Right lobe of liver (tissue), 4 donors: ENCODE results near the gene PRR5L.

Experiments used
- CTCF ChIP-seq, 4 donors: fragments of 200-600 bp in 3 of 4; fragments of 450-650 bp in 1 of 4; IDR thresholded peaks; one replicate each; pipeline versions ENCODE4 v1.5.1 to v1.8.0; 2016 to 2022; ENCODE audit warnings: antibody characterized with exemption in 4 of 4, mild to moderate bottlenecking in 2 of 4
- POLR2A ChIP-seq: fragments of 450-650 bp; IDR thresholded peaks from one replicate; pipeline ENCODE4 v1.6.1; 2017; ENCODE audit warnings: antibody characterized with exemption, mild to moderate bottlenecking
- donor health status: DM: no; HTN: no; CAD: no.
- donor health status: DM: no; HTN: no; CAD: no.
- donor health status: DM: no; HTN: yes; CAD: no.

DNA sequence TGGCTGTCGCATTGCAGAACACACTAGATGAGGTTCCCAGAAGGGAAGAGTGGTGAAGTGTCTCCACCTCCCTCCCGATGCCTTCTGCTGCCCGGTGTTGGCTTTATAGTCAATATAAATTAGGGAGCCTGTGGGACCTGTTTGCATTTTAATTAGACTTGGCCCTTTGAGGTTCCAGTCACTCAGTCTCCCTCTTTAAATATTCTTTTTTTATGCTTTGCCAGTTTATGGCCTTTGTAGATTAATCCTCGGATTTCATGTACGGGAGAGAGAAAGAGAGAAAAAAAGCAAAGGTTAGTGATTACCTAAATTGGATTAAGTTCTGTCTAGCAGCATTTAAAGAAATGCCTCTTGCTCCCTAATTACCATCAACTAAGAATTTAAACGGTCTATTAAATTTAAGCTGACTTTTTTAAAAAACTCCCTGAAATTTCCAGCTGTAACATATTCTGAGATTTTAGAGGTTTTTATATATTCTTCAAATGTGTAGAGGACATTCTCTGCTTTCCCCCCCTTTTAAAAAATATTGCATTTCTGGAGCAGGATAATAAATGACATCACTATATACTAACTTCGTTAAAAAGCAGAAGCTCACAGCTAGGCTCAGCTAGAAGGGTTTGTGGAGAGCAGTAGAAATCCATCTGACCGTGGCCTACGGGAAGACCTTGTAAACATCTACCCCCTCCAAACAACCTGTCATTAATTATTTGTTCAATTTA is 84.4 kb downstream of the PRR5L start:
- TF ChIP-seq POLR2A (no peak), CTCF (IDR thresholded peaks at IDR 0.05) (no peak)
